Measurements from ENCODE around the gene FYTTD1. TPM values are rescaled to one million over a fixed set of nuclear protein-coding genes. Genes with fewer than 3 reads are reported as not detected.
A peak's percentile ranks its signal among the peaks of the same experiment; 100 is the strongest.

Gene FYTTD1
- polyA plus RNA-seq, 2 of the 4 experiments (the other 2 are of a cell fraction), result 22.2 to 37.3 TPM

DNA sequence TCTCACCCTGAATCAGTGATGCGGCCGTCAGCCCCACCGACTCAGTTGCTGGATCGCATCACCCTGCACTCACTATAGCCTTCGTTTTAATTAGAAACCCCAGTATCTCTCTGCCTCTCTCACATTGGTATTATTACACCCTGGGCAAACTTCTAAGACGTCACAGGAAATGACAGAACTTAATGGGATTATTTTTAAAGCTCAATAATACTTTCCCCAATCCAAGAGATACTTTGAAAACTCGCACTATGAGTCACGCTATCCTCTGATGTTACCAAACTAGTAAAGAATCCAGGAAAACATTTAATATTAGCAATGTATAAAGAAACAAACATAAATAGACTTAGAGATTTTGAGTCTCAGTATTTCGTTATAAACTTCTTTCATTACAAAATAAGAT, 49.6 kb upstream of the FYTTD1 start:
- no peak for DNase-seq (ENCODE audit: low read depth in 1 of 2, low spot score in 1 of 2)
- no peak for FAIRE-seq
- Histone ChIP-seq H3K4me3 (no peak overlapping the region), H3K9me3 (no peaks in the 10 kb centered on the region), H3K4me2 (no peak overlapping the region), H3K27ac (no peak overlapping the region), H3K4me1 (no peaks in the 10 kb centered on the region)
- POLR2A ChIA-PET, result no interaction called here
- TF ChIP-seq ESRRA (IDR thresholded peaks at IDR 0.05; ENCODE audit: borderline replicate concordance, low read length) (no peak), RCOR1 (IDR thresholded peaks at IDR 0.05; ENCODE audit: low read depth, low read length) (no peak), FOSB (CRISPR knock-in tag; IDR thresholded peaks at IDR 0.05) (no peak), JUNB (IDR thresholded peaks at IDR 0.05) (no peak), ZFP36 (IDR thresholded peaks at IDR 0.05; ENCODE audit: borderline replicate concordance, partially characterized antibody) (no peak), HOXA7 (CRISPR knock-in tag; IDR thresholded peaks at IDR 0.05) (no peak), SREBF2 (IDR thresholded peaks at IDR 0.05) (no peak), POLR2AphosphoS2 (conservative IDR thresholded peaks at IDR 0.05; ENCODE audit: low read length) (no peak), POLR2A (IDR thresholded peaks at IDR 0.05; ENCODE audit: low read length) (no peak), ZSCAN20 (CRISPR knock-in tag; IDR thresholded peaks at IDR 0.05) (no peak), CHD4 (IDR thresholded peaks at IDR 0.05; ENCODE audit: borderline replicate concordance) (no peak)
- TF ChIP-seq, protein P1, sequence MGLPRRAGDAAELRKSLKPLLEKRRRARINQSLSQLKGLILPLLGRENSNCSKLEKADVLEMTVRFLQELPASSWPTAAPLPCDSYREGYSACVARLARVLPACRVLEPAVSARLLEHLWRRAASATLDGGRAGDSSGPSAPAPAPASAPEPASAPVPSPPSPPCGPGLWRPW (IDR thresholded peaks at IDR 0.05), result no peak
- TF ChIP-seq, protein P2, sequence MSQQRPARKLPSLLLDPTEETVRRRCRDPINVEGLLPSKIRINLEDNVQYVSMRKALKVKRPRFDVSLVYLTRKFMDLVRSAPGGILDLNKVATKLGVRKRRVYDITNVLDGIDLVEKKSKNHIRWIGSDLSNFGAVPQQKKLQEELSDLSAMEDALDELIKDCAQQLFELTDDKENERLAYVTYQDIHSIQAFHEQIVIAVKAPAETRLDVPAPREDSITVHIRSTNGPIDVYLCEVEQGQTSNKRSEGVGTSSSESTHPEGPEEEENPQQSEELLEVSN (IDR thresholded peaks at IDR 0.05; ENCODE audit: borderline replicate concordance, low read depth), result no peak
- TF ChIP-seq, protein P3, sequence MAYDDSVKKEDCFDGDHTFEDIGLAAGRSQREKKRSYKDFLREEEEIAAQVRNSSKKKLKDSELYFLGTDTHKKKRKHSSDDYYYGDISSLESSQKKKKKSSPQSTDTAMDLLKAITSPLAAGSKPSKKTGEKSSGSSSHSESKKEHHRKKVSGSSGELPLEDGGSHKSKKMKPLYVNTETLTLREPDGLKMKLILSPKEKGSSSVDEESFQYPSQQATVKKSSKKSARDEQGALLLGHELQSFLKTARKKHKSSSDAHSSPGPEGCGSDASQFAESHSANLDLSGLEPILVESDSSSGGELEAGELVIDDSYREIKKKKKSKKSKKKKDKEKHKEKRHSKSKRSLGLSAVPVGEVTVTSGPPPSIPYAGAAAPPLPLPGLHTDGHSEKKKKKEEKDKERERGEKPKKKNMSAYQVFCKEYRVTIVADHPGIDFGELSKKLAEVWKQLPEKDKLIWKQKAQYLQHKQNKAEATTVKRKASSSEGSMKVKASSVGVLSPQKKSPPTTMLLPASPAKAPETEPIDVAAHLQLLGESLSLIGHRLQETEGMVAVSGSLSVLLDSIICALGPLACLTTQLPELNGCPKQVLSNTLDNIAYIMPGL (CRISPR knock-in tag; IDR thresholded peaks at IDR 0.05; ENCODE audit: borderline replicate concordance), result no peak
- TF ChIP-seq, protein P4, sequence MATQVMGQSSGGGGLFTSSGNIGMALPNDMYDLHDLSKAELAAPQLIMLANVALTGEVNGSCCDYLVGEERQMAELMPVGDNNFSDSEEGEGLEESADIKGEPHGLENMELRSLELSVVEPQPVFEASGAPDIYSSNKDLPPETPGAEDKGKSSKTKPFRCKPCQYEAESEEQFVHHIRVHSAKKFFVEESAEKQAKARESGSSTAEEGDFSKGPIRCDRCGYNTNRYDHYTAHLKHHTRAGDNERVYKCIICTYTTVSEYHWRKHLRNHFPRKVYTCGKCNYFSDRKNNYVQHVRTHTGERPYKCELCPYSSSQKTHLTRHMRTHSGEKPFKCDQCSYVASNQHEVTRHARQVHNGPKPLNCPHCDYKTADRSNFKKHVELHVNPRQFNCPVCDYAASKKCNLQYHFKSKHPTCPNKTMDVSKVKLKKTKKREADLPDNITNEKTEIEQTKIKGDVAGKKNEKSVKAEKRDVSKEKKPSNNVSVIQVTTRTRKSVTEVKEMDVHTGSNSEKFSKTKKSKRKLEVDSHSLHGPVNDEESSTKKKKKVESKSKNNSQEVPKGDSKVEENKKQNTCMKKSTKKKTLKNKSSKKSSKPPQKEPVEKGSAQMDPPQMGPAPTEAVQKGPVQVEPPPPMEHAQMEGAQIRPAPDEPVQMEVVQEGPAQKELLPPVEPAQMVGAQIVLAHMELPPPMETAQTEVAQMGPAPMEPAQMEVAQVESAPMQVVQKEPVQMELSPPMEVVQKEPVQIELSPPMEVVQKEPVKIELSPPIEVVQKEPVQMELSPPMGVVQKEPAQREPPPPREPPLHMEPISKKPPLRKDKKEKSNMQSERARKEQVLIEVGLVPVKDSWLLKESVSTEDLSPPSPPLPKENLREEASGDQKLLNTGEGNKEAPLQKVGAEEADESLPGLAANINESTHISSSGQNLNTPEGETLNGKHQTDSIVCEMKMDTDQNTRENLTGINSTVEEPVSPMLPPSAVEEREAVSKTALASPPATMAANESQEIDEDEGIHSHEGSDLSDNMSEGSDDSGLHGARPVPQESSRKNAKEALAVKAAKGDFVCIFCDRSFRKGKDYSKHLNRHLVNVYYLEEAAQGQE (IDR thresholded peaks at IDR 0.05), result no peak
- TF ChIP-seq, protein P5, sequence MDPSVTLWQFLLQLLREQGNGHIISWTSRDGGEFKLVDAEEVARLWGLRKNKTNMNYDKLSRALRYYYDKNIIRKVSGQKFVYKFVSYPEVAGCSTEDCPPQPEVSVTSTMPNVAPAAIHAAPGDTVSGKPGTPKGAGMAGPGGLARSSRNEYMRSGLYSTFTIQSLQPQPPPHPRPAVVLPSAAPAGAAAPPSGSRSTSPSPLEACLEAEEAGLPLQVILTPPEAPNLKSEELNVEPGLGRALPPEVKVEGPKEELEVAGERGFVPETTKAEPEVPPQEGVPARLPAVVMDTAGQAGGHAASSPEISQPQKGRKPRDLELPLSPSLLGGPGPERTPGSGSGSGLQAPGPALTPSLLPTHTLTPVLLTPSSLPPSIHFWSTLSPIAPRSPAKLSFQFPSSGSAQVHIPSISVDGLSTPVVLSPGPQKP (IDR thresholded peaks at IDR 0.05; ENCODE audit: low read depth, low read length), result no peak
- no peak for ATAC-seq
- CTCF ChIA-PET, result interaction anchor here (0.6 to 2.4 kb wide), 2 partner anchors 11 to 102 kb away, joined by 3 to 6 read pairs; no protein-coding TSS in a partner anchor
- WGBS (ENCODE audit: missing lambda C conversion rate), result 95% methylated on average over 9 of the region's 9 CpGs

GRCh38 chr3:197701841-197702240, 47.8 kb upstream of the FYTTD1 start:
- TF ChIP-seq, protein P6, sequence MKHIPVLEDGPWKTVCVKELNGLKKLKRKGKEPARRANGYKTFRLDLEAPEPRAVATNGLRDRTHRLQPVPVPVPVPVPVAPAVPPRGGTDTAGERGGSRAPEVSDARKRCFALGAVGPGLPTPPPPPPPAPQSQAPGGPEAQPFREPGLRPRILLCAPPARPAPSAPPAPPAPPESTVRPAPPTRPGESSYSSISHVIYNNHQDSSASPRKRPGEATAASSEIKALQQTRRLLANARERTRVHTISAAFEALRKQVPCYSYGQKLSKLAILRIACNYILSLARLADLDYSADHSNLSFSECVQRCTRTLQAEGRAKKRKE (CRISPR knock-in tag; IDR thresholded peaks at IDR 0.05; ENCODE audit: low read depth), result no peak
- peak; percentile 17 for TF ChIP-seq MAFK (IDR thresholded peaks at IDR 0.05; ENCODE audit: partially characterized antibody)
- no peak overlapping the region for H3K27ac ChIP-seq
- no peak for FAIRE-seq
- no peak for ATAC-seq
- no peak for DNase-seq (ENCODE audit: low read depth in 1 of 2, low spot score in 1 of 2)
- ChIA-PET CTCF (interaction anchor here (1.5 kb wide), 1 partner anchor 103 kb away, joined by 3 read pairs; no protein-coding TSS in a partner anchor), POLR2A (no interaction called here)
- H3K4me3 ChIP-seq, result no peak overlapping the region
- H3K4me2 ChIP-seq, result no peak overlapping the region
- H3K4me1 ChIP-seq, result no peaks in the 10 kb centered on the region
- H3K9me3 ChIP-seq, result no peaks in the 10 kb centered on the region
- WGBS (ENCODE audit: missing lambda C conversion rate), result 94% methylated on average over 4 of the region's 4 CpGs

Measured in A549 (cell line).